GM19238 (cell line): Measurements from ENCODE around the gene LRG1.
"Not testable (repeated sequence)": the region's sequence is repeated elsewhere in the genome, so short reads cannot be mapped to it uniquely, and the experiment has no call there.

ENCODE experiments used
- DNase-seq: peaks from one replicate; pipeline ENCODE4 v3.0.0; 2011; ENCODE audit warnings: low spot score; ENCODE audit not compliant: insufficient read length

Gene LRG1

DNA sequence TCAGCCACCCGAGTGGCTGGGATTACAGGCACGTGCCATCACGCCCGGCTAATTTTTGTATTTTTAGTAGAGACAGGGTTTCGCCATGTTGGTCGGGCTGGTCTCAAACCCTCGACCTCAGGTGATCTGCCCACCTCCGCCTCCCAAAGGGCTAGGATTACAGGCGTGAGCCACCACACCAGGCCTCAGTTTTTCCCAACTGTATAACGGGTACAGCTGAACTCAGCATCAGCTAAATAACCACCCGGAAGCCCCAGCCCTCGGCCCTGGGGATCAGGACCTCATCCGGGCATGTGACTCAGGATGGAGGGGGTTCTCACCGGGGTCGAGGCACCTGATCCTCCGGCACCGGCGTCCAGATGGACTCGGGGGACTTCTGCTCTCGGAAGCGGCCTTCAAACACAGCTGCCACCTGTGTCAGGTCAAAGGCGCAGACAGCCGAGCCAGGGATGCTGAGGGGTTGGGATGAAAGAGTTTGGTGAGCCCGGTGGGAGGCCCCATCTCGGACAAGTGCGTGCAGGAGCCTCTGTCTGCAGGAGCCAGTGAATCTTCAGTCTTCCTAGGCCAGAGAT, 10.7 kb upstream of the LRG1 start:
- DNase-seq, result no peak

DNA sequence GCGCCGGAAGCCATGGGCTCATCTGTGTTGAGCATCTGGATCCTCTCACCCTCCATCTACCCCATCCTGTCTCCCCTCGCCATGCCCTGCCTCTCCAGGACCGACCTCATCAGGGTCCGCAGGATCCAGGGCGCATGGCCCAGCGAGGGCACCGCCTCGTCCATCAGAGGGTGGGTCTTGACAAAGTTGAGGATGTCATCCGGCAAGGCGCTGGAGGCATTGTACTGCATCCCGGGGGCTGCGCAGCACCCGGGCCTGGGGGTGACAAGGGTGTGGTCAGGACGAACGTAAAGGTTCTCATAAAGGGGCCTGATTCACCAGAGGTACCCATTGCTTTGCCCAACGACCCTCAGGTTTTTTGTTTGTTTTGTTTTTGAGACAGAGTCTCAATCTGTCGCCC, 10.2 kb upstream of the LRG1 start:
- DNase-seq, result no peak

DNA sequence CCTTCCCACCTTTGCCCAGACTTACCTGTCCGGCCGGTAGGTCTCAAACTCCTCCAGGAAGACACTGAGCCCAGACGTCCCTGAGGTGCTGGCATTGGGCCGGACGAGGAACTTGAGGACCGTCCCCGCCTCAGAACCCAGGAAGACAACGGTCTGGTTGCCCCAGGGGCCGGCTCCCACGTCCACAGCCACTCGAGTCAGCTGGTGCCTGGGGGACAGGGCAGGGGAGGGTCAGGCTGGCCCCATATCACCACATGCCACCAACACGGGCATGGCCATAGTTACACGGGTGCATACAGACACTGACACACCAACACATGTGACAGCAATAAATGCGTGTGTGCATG, 8.4 kb upstream of the LRG1 start:
- DNase-seq, result no peak

DNA sequence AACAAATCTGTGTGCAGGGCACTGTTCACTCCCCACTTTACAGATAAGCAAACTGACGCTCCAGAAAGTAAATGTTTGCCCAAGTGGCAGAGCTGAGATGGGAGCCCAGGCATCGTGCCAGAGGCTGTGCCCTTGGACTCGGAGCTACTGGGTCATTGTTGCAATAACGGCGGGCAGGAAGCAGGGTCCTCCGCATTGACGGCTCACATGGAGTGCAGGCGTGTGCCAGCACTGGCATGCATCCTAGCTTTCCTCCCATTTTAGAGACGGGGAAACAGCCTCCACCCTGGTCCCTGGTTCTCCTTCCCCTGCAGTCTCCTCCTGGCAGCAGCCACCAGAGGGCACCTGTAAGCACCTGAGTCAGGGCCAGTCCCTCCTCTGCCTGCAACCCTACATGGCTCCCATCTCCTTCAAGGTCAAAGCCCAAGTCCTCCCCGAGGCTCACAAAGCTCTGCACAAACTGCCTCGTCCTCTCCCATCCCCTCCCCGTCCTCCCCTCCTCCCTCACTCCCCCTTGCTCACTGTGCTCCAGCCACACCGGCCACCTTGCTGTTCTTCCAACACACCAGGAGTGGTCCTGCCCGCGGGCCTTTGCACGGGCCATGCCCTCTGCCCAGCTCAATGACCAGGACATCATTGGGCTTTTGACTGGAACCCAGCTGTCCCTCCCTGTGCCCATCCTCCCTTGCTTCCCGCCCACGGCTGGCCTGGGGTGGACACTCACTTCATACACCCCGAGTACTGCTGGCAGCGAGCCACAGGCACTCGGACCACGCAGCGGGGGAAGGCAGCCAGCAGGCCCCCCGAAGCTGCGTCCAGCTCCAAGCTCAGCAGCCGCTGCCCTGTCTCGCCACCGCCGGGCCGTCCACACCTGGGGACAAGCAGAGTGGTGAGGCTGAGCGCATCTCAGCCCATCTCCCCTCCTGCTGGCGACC, 7.7 kb upstream of the LRG1 start:
- DNase-seq, result no peak

- DNase-seq, result no peak
These were observed 4.2 kb upstream of the LRG1 start for GRCh38 chr19:4543842-4544647.

DNA sequence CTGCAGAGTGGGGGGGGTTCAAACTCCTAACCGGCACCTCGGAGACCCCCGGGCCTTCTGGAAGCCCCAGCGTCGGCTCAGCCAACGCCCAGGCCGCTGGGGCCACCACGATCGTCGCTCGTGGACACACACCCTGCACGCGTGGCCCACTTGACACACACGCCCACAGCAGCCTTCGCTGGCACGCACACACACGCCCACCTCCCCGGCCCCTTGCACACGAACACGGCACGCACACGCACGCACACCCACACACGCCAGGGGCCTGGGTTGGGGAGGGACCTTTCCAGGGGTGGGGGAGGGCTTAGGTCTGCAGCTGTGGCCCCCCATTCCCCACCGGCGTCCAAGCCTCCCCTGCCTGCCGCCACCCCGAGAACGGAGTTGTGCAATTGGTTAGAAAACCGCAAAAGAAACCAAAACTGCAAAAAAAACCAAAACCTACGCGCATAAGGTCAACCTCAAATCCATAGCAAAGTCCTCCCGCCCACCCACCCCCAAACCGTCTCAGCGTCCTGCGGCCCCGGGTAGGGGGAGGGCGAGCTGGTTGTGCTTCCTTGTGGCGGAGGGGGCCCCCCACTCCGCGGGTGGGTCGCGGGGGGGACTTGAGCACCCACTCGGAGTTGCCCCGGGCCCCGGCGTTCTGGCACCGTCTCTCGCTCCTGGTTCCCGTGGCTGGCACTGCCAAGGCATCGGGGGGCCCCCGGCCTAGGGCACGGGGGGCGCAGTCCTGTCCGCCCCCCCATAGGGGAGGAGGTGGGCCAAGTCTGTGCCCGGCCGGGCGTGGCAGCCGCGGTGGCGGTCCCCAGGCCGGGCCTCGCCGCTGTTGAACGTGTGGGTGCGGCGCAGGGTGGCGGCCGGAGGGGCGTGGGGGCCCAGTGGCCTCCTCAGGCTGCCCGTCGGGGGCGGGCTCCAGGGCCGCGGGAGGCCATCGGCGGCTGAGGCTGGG, 3.3 kb upstream of the LRG1 start:
- no peak for DNase-seq

DNA sequence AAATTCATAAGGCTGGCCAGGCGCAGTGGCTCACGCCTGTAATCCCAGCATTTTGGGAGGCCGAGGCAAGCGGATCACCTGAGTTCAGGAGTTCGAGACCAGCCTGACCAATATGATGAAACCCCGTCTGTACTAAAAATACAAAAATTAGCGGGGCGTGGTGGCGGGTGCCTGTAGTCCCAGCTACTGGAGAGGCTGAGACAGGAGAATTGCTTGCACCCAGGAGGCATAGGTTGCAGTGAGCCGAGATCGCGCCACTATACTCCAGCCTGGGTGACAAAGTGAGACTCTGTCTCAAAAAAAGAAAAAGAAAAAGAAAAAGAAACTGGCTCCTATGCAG, 1.9 kb upstream of the LRG1 start:
- not testable (repeated sequence) for DNase-seq

DNA sequence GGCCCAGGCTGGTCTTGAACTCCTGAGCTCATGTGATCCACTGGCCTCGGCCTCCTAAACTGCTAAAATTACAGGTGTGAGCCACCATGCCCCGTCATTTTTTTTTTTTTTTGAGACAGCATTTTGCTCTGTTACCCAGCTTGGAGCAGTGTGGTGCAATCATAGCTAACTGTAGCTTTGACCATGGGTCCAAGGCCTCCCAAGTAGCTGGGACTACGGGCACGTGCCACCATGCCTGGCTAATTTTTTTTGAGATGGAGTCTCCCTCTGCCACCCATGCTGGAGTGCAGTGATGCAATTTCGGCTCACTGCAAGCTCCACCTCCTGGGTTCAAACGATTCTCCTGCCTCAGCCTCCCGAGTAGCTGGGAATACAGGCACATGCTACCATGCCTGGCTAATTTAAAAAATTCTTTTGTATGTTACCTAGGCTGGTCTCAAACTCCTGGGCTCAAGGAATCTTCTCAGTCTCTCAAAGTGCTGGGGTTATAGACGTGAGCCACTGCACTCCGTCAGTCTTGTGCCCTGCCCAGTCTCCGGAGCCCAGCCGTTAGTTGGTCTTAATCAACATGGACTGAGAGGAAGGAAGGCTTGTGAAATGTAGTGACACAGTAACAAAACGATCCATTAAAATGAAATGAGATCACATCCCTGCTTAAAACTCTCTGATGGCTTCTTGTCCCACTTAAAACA, 1.4 kb upstream of the LRG1 start:
- DNase-seq, result no peak

GRCh38 chr19:4539169-4539692, 605 bp downstream of the LRG1 start:
- no peak for DNase-seq

- no peak for DNase-seq
These were observed 1.3 kb downstream of the LRG1 start for GRCh38 chr19:4538601-4538954.

DNA sequence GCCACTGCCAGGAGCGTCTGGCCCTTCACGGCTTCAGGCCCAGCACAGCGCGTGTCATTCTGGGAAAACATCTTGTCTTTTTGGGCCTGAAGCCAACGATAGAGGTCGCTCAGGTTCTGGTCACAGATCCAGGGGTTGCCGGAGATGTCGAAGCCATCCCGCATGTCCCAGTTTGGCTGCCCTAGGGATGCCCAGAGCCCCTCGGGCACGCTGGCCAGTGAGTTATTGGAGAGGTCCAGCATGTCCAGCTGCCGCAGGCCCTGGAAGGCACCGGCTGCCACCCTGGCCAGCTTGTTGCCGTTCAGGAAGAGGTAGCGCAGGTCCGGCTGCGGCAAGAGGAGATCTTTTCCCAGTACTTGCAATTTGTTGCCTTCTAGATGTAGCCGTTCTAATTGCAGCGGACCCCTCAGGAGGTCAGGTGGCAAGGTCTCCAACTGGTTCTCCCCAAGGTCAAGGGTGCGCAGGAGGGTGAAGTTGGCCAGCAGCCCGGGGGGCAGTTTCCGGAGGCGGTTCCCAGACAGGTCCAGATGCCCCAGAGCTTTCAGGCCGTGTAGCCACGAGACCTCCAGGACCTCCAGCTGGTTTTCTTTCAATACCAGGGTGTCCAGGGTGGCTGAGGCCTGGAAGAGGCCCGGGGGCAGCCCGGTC, 1.8 kb downstream of the LRG1 start:
- no peak for DNase-seq

- DNase-seq, result no peak
These were observed 3.0 kb downstream of the LRG1 start for GRCh38 chr19:4536798-4537197.

GRCh38 chr19:4534836-4535658, 4.8 kb downstream of the LRG1 start, which contains the start of gene PLIN5:
TSS of gene PLIN5 (minus strand) at chr19:4535224. CDS start at chr19:4534074, 1,150 bp downstream.
- DNase-seq, result peak; percentile 44

GRCh38 chr19:4533835-4534424, 5.9 kb downstream of the LRG1 start:
- no peak for DNase-seq

GRCh38 chr19:4533334-4533733, 6.5 kb downstream of the LRG1 start:
- no peak for DNase-seq

DNA sequence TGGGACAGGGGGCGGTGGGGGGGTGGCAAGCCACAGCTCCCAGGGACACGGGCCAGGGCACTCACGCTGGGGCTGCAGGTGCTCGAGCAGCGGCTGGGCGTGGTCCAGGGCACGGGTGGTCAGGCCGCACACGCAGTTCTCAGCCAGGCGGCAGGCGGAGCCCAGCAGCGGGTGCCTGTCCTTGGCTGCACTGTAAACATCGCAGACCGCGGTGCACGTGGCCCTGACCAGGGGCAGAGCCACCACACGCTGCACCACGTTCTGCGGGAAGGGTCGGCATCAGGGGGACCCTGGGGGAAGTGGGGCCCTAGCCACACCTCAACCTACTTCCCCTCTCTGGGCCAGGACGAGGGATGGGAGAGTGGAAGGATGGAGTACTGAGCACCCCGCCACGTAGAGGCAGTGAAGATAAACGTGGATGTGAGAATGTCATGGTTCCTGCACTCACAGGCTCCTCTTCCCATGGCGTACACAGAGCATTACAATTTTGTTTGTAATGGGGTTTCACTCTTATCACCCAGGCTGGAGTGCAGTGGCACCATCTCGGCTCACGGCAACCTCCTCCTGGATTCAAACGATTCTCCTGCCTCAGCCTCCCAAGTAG, 8.2 kb downstream of the LRG1 start:
- DNase-seq, result no peak

DNA sequence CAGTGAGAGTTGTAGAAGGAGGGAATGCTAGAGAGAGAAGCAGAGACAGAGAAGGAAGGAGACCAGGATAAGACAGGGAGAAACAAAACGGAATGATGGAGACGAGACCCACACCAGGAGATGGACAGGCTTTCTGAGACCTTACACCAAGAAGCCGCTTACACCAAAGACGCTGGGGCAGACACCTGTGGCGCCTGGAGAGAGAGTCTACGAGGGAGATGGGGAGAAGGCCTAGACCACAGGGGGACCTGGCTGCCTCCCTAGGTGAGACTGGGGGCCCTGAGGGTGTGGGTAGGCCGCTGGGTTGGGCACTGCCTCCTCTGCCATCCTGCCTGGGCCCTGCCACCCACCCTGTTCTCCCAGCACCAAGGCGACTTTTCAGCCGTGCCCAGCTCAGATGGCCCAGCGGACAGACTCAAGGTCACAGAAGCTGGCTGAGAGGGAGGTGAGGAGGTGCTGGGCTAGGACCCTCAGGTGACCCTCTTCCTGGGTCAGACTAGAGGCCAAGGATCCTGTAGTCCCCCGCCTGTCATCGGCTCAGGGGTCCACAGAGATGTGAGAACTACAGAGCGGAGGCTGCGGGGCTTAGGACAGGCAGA, 9.8 kb downstream of the LRG1 start:
- DNase-seq, result no peak

DNA sequence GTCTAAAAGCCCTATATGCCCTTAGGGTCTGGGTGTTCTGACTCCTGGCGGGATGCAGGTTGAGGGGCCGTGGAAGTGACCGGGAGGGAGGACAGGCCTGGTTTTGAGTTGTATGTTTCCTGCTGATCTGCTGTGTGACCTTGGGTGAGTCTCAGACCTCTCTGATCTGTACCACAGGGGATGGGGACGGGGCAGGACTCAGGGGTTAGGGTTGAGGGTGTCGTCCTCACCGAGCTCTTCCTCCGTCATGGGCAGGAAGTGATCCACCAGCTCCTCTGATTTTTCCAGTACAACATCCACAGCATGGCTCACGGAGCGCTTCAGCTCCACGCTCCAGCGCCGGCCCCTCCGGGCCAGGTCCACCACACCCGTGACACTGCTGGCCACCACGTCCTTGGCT, 11.0 kb downstream of the LRG1 start:
- DNase-seq, result no peak
